ENCODE results near the gene COL4A1.

COL4A1 gene

GRCh38 chr13:110240943-110241342, 66.0 kb downstream of the COL4A1 start:
- TF ChIP-seq ZNF274 (IDR thresholded peaks at IDR 0.05; ENCODE audit: low read depth, low read length): no peak
- no peak overlapping the region for H3K4me3 ChIP-seq (ENCODE audit: low read length)

- TF ChIP-seq ZNF274 (IDR thresholded peaks at IDR 0.05; ENCODE audit: low read depth, low read length): no peak
- H3K4me3 ChIP-seq (ENCODE audit: low read length): no peak overlapping the region
These were observed 66.6 kb downstream of the COL4A1 start for GRCh38 chr13:110240352-110240751.

- TF ChIP-seq ZNF274 (IDR thresholded peaks at IDR 0.05; ENCODE audit: low read depth, low read length): no peak
- H3K4me3 ChIP-seq (ENCODE audit: low read length): no peak overlapping the region
These were observed 67.5 kb downstream of the COL4A1 start for GRCh38 chr13:110239280-110240125.

GRCh38 chr13:110238818-110239195, 68.2 kb downstream of the COL4A1 start:
- no peak overlapping the region for H3K4me3 ChIP-seq (ENCODE audit: low read length)
- no peak for TF ChIP-seq ZNF274 (IDR thresholded peaks at IDR 0.05; ENCODE audit: low read depth, low read length)

- H3K4me3 ChIP-seq (ENCODE audit: low read length): no peak overlapping the region
- no peak for TF ChIP-seq ZNF274 (IDR thresholded peaks at IDR 0.05; ENCODE audit: low read depth, low read length)
These were observed 68.8 kb downstream of the COL4A1 start for GRCh38 chr13:110237875-110238817.

- H3K4me3 ChIP-seq (ENCODE audit: low read length): no peak overlapping the region
- no peak for TF ChIP-seq ZNF274 (IDR thresholded peaks at IDR 0.05; ENCODE audit: low read depth, low read length)
These were observed 70.1 kb downstream of the COL4A1 start for GRCh38 chr13:110236831-110237261.

- TF ChIP-seq ZNF274 (IDR thresholded peaks at IDR 0.05; ENCODE audit: low read depth, low read length): no peak
- no peak overlapping the region for H3K4me3 ChIP-seq (ENCODE audit: low read length)
These were observed 70.5 kb downstream of the COL4A1 start for GRCh38 chr13:110236431-110236830.

- no peak overlapping the region for H3K4me3 ChIP-seq (ENCODE audit: low read length)
- no peak for TF ChIP-seq ZNF274 (IDR thresholded peaks at IDR 0.05; ENCODE audit: low read depth, low read length)
These were observed 72.4 kb downstream of the COL4A1 start for GRCh38 chr13:110234532-110234931.

- no peak for TF ChIP-seq ZNF274 (IDR thresholded peaks at IDR 0.05; ENCODE audit: low read depth, low read length)
- no peak overlapping the region for H3K4me3 ChIP-seq (ENCODE audit: low read length)
These were observed 73.0 kb downstream of the COL4A1 start for GRCh38 chr13:110233951-110234280.

GRCh38 chr13:110233181-110233950, 73.6 kb downstream of the COL4A1 start:
- no peak overlapping the region for H3K4me3 ChIP-seq (ENCODE audit: low read length)
- TF ChIP-seq ZNF274 (IDR thresholded peaks at IDR 0.05; ENCODE audit: low read depth, low read length): no peak

GRCh38 chr13:110232756-110233155, 74.2 kb downstream of the COL4A1 start:
- no peak for TF ChIP-seq ZNF274 (IDR thresholded peaks at IDR 0.05; ENCODE audit: low read depth, low read length)
- no peak overlapping the region for H3K4me3 ChIP-seq (ENCODE audit: low read length)

GRCh38 chr13:110232142-110232541, 74.8 kb downstream of the COL4A1 start:
- no peak for TF ChIP-seq ZNF274 (IDR thresholded peaks at IDR 0.05; ENCODE audit: low read depth, low read length)
- no peak overlapping the region for H3K4me3 ChIP-seq (ENCODE audit: low read length)

- TF ChIP-seq ZNF274 (IDR thresholded peaks at IDR 0.05; ENCODE audit: low read depth, low read length): no peak
- no peak overlapping the region for H3K4me3 ChIP-seq (ENCODE audit: low read length)
These were observed 75.5 kb downstream of the COL4A1 start for GRCh38 chr13:110231348-110232047.
